ENCODE results near the gene DNAH14.
"Not testable (repeated sequence)": the region's sequence is repeated elsewhere in the genome, so short reads cannot be mapped to it uniquely, and the experiment has no call there.

DNAH14 gene

GRCh38 chr1:224929335-224930237, at the start of gene DNAH14:
DNAH14 (plus strand) TSS chr1:224929675; CDS start chr1:224952703, 23,028 bp downstream.
- no peak for DNase-seq

GRCh38 chr1:224880593-224881307, 48.7 kb upstream of the DNAH14 start:
- no peak for DNase-seq

- not testable (repeated sequence) for DNase-seq
These were observed 48.2 kb upstream of the DNAH14 start for GRCh38 chr1:224881308-224881692.

- DNase-seq, result no peak
These were observed 47.7 kb upstream of the DNAH14 start for GRCh38 chr1:224881762-224882211.

- DNase-seq, result no peak
These were observed 47.2 kb upstream of the DNAH14 start for GRCh38 chr1:224882264-224882663.

- no peak for DNase-seq
These were observed 46.4 kb upstream of the DNAH14 start for GRCh38 chr1:224883091-224883490.

- no peak for DNase-seq
These were observed 45.1 kb upstream of the DNAH14 start for GRCh38 chr1:224884361-224884801.

GRCh38 chr1:224885376-224885775, 44.1 kb upstream of the DNAH14 start:
- DNase-seq, result not testable (repeated sequence)

- DNase-seq, result no peak
These were observed 34.6 kb upstream of the DNAH14 start for GRCh38 chr1:224894915-224895314.

- DNase-seq, result no peak
These were observed 33.2 kb upstream of the DNAH14 start for GRCh38 chr1:224896130-224896781.

- no peak for DNase-seq
These were observed 31.7 kb upstream of the DNAH14 start for GRCh38 chr1:224897529-224898327.

- no peak for DNase-seq
These were observed 30.5 kb upstream of the DNAH14 start for GRCh38 chr1:224898937-224899336.

- no peak for DNase-seq
These were observed 29.3 kb upstream of the DNAH14 start for GRCh38 chr1:224900062-224900630.

GRCh38 chr1:224901087-224901810, 28.2 kb upstream of the DNAH14 start:
- DNase-seq, result no peak

GRCh38 chr1:224903955-224904354, 25.5 kb upstream of the DNAH14 start:
- no peak for DNase-seq

- DNase-seq, result no peak
These were observed 23.1 kb upstream of the DNAH14 start for GRCh38 chr1:224906340-224906739.

- DNase-seq, result no peak
These were observed 18.3 kb upstream of the DNAH14 start for GRCh38 chr1:224911217-224911616.

GRCh38 chr1:224914292-224914900, 15.1 kb upstream of the DNAH14 start:
- DNase-seq, result no peak

- no peak for DNase-seq
These were observed 10.0 kb upstream of the DNAH14 start for GRCh38 chr1:224919508-224919907.

- DNase-seq, result no peak
These were observed 8.5 kb upstream of the DNAH14 start for GRCh38 chr1:224920930-224921329.

- no peak for DNase-seq
These were observed 8.1 kb upstream of the DNAH14 start for GRCh38 chr1:224921354-224921753.
